ENCODE data around the gene RYR1. TPM values are rescaled to one million over a fixed set of nuclear protein-coding genes. Genes with fewer than 3 reads are reported as not detected.
A peak's percentile ranks its signal among the peaks of the same experiment; 100 is the strongest.

The RYR1 gene
- total RNA-seq, 4 donors from 2014 or later, result 0.82 to 1.6 (median 1.5) TPM

GRCh38 chr19:38413416-38413815, 20.1 kb upstream of the RYR1 start:
- Histone ChIP-seq H3K27me3 (peaks cover 50% of the 10 kb centered on the region), H3K36me3 (peaks cover 0 to 4% of the 10 kb centered on the region in 2 donors), H3K4me3 (no peak overlapping the region), H3K9me3 (no peaks in the 10 kb centered on the region), H3K4me1 (peaks cover 0 to 11% (median 7%) of the 10 kb centered on the region in 3 donors), H3K27ac (no peak overlapping the region)
- 84% methylated on average over 2 of the region's 6 CpGs; no CpG with 5 or more reads in 1 of the 2 donors for WGBS, 2 donors (ENCODE audit: low coverage in 1 of 2)
- ATAC-seq, result no peak
- TF ChIP-seq POLR2AphosphoS5 (IDR thresholded peaks at IDR 0.05), result no peak
- TF ChIP-seq CTCF (IDR thresholded peaks at IDR 0.05), result no peak
- TF ChIP-seq EP300 (IDR thresholded peaks at IDR 0.05), result no peak
- no peak for TF ChIP-seq POLR2A (IDR thresholded peaks at IDR 0.05)

GRCh38 chr19:38417146-38417543, 16.3 kb upstream of the RYR1 start:
- no peaks in the 10 kb centered on the region for H3K9me3 ChIP-seq
- H3K27me3 ChIP-seq, result peaks cover 81% of the 10 kb centered on the region
- H3K27ac ChIP-seq, result no peak overlapping the region
- H3K4me1 ChIP-seq, result peaks cover 0 to 11% (median 7%) of the 10 kb centered on the region in 3 donors
- ATAC-seq, result no peak
- H3K36me3 ChIP-seq, result no peaks in the 10 kb centered on the region
- H3K4me3 ChIP-seq, result no peak overlapping the region
- TF ChIP-seq POLR2A (IDR thresholded peaks at IDR 0.05), result no peak
- no peak for TF ChIP-seq EP300 (IDR thresholded peaks at IDR 0.05)
- no peak for TF ChIP-seq POLR2AphosphoS5 (IDR thresholded peaks at IDR 0.05)
- no peak for TF ChIP-seq CTCF (IDR thresholded peaks at IDR 0.05)
- WGBS, 2 donors (ENCODE audit: low coverage in 1 of 2), result 82 to 90% methylated on average over 2 to 6 of the region's 8 CpGs

- Histone ChIP-seq H3K9me3 (no peaks in the 10 kb centered on the region), H3K4me1 (peaks cover 0 to 11% (median 7%) of the 10 kb centered on the region in 3 donors), H3K27ac (peak overlapping the region in 1 of 4 donors; percentile 8), H3K4me3 (peak overlapping the region in 1 of 2 donors; percentile 38), H3K27me3 (peaks cover 85% of the 10 kb centered on the region), H3K36me3 (no peaks in the 10 kb centered on the region)
- ATAC-seq, result peak; percentile 68
- no peak for TF ChIP-seq EP300 (IDR thresholded peaks at IDR 0.05)
- TF ChIP-seq POLR2AphosphoS5 (IDR thresholded peaks at IDR 0.05), result no peak
- no peak for TF ChIP-seq POLR2A (IDR thresholded peaks at IDR 0.05)
- no peak for TF ChIP-seq CTCF (IDR thresholded peaks at IDR 0.05)
- WGBS, 2 donors (ENCODE audit: low coverage in 1 of 2), result 7 to 18% methylated on average over 12 to 32 of the region's 49 CpGs
Observed at GRCh38 chr19:38417544-38418506, 15.7 kb upstream of the RYR1 start.

- Histone ChIP-seq H3K36me3 (no peaks in the 10 kb centered on the region), H3K4me3 (no peak overlapping the region), H3K27me3 (peaks cover 91% of the 10 kb centered on the region), H3K9me3 (no peaks in the 10 kb centered on the region), H3K4me1 (peaks cover 0 to 11% (median 7%) of the 10 kb centered on the region in 3 donors), H3K27ac (no peak overlapping the region)
- TF ChIP-seq POLR2A (IDR thresholded peaks at IDR 0.05) (no peak), EP300 (IDR thresholded peaks at IDR 0.05) (no peak), POLR2AphosphoS5 (IDR thresholded peaks at IDR 0.05) (no peak), CTCF (IDR thresholded peaks at IDR 0.05) (no peak)
- no CpG with 5 or more reads among the region's 9 CpGs for WGBS, 2 donors (ENCODE audit: low coverage in 1 of 2)
- no peak for ATAC-seq
Observed at GRCh38 chr19:38420935-38421334, 12.6 kb upstream of the RYR1 start.

All from gastroesophageal sphincter (tissue), 4 donors.